Stimulated activated CD4-positive, alpha-beta T cell treated with anti-CD3 and anti-CD28 coated beads, Interleukin-4, amount 100 ng/mL, for 1 hour (primary cell): ENCODE results near the gene PITRM1.
"Not testable (repeated sequence)": the region's sequence is repeated elsewhere in the genome, so short reads cannot be mapped to it uniquely, and the experiment has no call there.

Source experiments
- DNase-seq: peaks from one replicate; pipeline ENCODE4 v3.0.0-alpha.2; 2020

The PITRM1 gene

DNA sequence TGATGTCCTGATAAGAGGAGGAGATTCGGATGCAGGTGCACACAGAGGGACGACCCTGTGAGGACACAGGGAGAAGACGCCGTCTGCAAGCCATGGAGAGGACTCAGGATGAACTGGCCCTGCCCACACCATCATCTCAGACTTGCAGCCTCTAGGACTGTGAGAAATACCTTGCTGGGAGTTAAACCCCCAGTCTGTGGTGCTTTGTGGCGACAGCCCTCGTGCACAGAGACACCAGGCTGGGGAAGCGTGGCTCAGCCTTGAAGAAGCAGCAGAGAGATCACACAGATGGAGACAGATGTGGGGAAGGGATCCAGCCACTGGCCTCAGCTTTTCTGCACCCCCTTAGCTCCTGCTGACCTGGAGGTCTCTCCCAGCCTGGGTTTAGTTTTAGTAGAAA, 26.3 kb upstream of the PITRM1 start:
- DNase-seq, result no peak

- peak; percentile 73 for DNase-seq
Observed at GRCh38 chr10:3197348-3198003, 24.9 kb upstream of the PITRM1 start.

DNA sequence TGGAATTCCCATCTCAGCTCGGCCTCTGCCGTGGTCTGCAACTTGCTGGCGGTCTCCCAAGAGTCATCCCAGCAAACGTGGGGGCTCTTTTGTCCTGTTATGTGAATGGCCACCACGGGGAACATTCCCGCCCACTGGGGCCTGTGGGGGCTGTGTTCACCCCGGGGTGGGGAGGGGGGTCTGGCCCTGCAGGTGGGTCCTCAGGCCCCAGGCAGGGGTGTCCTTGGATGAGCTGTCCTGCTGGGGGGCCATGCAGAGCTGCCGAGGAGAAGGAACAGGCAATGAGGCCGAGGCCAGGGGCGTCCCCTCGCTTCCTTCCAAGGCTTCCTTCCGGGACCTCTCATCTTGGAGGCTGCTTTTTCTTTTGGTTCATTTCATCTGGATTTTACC, 24.4 kb upstream of the PITRM1 start:
- DNase-seq, result no peak

DNA sequence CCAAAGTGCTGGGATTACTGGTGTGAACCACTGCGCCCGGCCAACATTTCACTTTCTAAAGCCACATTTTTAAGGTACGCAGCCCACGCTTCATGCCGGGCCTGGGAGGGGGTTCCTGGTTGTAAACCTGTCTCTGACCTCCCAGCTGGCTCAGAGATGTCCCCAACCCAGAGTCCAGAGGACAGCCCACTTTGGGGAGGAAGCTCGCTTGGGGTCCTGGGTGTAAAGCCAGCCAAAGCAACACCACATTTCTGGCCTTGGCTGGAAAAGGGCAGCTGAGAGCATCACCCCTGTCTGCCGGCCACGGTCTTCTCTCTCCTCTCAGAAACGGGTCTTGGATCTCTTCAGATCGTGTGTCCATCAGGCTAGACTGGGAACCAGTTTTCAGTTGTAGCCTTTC, 23.9 kb upstream of the PITRM1 start:
- DNase-seq, result no peak

DNA sequence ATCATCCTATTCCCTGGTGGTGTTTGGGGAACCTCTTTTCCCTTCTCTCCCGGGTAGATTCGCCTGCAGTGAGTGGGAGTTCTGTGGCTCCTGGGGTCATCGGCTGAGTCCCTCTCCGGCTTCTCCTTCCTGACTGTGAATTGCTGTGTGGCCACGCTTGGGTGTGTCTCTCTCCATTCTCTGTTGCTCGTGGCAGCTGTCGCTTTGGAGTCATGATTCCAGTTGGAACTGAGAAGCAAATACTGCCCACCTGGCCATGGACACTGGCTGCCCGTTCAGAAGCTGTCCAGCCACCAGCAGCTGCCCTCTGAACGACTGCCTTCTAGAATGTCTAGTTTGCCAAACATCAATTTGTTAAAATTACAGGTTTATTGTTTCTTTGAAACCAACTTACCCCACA, 23.1 kb upstream of the PITRM1 start:
- DNase-seq, result no peak

DNA sequence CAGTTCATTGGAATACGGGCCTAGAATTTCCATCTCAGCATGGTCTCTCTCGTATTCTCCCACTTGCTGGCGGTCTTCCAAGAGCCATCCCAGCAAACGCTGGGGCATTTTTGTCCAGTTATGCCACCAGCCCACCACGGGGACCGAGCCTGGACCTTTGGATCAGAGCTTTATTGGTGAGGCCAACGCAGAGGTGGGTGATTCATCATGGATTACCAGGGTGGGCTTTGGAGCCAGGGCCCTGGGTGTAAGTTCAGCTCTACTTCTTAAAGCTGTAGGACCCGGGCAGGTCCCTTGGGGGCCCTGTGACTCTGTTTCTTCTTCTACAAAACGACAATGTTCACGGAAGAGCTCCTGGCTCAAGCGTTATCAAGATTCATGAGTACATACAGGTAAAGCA, 22.7 kb upstream of the PITRM1 start:
- no peak for DNase-seq

DNA sequence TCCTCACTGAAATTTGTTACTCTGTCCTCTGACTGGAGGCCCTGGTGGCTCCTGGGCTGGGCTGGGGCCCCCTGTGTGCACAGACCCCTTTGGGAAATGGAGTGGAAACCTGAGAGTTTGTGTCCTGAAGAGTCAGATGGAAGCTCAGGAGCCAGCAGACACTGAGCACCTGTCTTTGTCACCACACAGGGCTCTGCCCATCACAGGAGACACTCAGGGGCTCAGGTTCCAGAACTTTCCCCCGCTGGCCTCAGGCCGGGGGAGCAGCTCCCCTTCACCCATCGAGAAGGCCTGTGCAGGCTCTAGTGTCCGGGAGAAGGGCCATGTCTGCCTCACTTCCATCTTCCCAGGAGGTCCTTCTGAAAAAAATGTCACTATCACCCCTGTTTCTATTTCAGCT, 22.3 kb upstream of the PITRM1 start:
- DNase-seq, result no peak

GRCh38 chr10:3193751-3194150, 21.2 kb upstream of the PITRM1 start:
- DNase-seq, result no peak

GRCh38 chr10:3192856-3193635, 20.5 kb upstream of the PITRM1 start:
- peak; percentile 53 for DNase-seq

- DNase-seq, result no peak
Observed at GRCh38 chr10:3190817-3191216, 18.2 kb upstream of the PITRM1 start.

- DNase-seq, result not testable (repeated sequence)
Observed at GRCh38 chr10:3187229-3187628, 14.6 kb upstream of the PITRM1 start.

DNA sequence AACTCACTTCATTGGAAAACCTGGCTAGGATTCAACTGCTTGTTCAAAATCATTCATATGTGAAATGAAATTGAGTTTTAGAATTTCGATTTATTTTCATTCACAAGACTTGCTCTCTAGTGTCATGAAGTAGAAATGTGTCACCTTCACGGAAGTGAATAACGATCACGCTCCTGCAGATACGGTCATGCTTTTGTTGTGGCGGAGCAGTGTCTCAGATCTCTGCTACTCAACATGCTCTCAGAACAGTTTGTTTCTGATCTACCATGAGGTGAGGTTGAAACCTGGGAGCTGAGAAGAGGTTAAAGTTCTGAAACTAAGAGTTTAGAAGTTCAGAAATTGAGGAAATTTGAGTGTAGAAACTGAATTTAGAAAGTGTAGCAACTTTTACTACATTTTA, 13.8 kb upstream of the PITRM1 start:
- peak; percentile 46 for DNase-seq

DNA sequence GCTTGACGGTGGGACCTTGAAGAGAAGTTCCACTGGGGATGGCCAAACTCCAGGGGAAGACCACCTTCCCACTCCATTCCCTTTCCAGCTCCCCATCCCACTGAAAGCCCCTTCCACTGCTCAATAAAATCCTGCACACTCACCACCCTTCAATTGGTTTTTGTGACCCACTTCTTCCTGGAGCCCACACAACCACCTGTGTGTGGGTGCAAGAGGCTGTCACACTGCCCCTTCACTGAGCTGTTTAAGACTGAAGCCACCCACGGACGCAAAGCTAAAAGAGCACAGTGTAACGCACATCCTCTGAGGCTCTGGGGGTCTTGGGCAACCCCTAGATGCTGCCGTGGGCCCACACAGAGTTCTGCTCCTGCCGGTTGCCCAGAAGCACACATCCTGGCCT, 12.8 kb upstream of the PITRM1 start:
- DNase-seq, result no peak

GRCh38 chr10:3180355-3181025, 7.9 kb upstream of the PITRM1 start:
- DNase-seq, result no peak

- no peak for DNase-seq
Observed at GRCh38 chr10:3179174-3179573, 6.6 kb upstream of the PITRM1 start.

DNA sequence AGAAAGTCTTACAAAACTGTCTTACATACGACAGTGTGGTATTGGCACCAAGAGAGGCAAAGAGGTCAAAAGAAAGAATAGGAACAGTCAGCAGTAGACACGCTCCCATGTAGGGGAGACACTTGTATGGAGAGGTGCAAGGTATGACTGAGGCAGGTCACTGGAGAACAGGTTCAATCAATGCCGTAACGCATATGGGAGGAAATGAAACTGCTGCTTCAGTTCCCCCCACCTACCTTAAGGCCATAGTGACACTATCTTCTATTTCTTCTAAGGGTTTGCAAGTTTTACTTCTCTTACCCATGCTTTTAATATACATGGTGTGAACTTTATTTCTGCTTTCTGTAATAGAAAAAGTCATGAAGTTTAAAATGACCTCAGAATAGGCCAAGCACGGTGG, 5.5 kb upstream of the PITRM1 start:
- DNase-seq, result no peak

- DNase-seq, result no peak
Observed at GRCh38 chr10:3173171-3173878, 743 bp upstream of the PITRM1 start.

DNA sequence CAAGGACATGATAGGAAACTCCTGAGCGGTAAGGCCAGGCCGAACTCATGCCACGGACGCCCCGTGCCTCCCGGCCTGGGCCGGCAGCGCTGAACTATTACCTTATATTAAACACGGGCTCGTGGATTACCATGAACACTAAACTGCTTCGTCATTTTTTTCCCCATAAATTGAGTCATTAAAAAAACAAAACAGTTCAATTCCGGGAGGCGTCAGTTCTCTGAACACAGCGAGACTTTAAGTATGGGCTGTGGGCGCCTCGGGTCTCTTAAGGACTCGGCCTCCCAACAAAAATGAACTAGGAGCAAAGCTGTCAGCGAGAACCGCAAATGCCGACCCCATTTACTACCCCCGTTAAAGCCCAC, 519 bp downstream of the PITRM1 start:
- DNase-seq, result peak; percentile 57

- DNase-seq, result not testable (repeated sequence)
Observed at GRCh38 chr10:3171488-3171887, 1.1 kb downstream of the PITRM1 start.

GRCh38 chr10:3169673-3170072, 2.9 kb downstream of the PITRM1 start:
- DNase-seq, result no peak

DNA sequence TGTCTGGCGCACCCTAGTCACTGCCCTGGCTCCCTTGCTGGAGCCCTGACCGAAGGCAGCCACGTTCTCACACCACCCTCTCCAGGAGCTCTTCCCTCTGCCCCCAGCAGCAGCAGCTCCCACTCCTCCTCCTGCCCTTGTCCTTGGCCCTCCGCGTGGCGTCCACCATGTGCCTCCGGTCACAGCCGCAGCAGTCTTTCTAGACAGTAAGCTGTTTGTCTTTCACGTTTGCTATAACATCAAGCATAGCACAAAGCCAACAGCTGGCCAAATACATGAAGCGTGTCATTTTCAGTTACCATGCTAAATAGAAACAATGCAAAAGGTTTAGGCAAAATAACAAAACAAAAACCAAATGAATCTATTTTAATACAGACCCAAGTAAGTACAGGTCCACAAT, 3.3 kb downstream of the PITRM1 start:
- no peak for DNase-seq

- no peak for DNase-seq
Observed at GRCh38 chr10:3167611-3168330, 4.8 kb downstream of the PITRM1 start.
